OCI-LY7 (cell line): ENCODE data around the gene YTHDF1. TPM values are rescaled to one million over a fixed set of nuclear protein-coding genes. Genes with fewer than 3 reads are reported as not detected.

Experiments
- BruUV-seq: library from RNA; stranded (reverse); fragments of 400-500 nt; replicated peaks from 2 replicates; lab custom pipeline; 2021; lab: Mats Ljungman, UMichigan
- CTCF ChIA-PET: fragments of 300-600 bp; sonication (Branson Sonifier 250); formaldehyde crosslinking; loops from one replicate; lab custom pipeline; 2022; ENCODE audit warnings: antibody characterized with exemption; ENCODE audit not compliant: unreplicated experiment; lab: Charles Lee
- POLR2A ChIA-PET: fragments of 300-600 bp; sonication (Branson Sonifier 250); formaldehyde crosslinking; loops from one replicate; lab custom pipeline; 2022; ENCODE audit warnings: antibody characterized with exemption; lab: Charles Lee
- DNase-seq: peaks from one replicate; pipeline ENCODE4 v3.0.0-alpha.2; 2015; ENCODE audit warnings: low spot score
- H2AFZ ChIP-seq: fragments of 200-600 bp; sonication (generic), shearing (Covaris generic); 2 replicates; pipeline ENCODE4 v1.6.1; 2014; ENCODE audit warnings: mild to moderate bottlenecking, antibody characterized with exemption, low read length, moderate library complexity
- H3K27ac ChIP-seq: fragments of 200-600 bp; sonication (generic); 2 replicates; pipeline ENCODE4 v1.5.1; 2014; ENCODE audit warnings: mixed run types, low read depth, mild to moderate bottlenecking, moderate library complexity, low read length, inconsistent platforms; ENCODE audit not compliant: poor library complexity, severe bottlenecking
- H3K36me3 ChIP-seq: fragments of 200-600 bp; sonication (generic); 2 replicates; pipeline ENCODE4 v1.6.1; 2014; ENCODE audit warnings: mild to moderate bottlenecking, antibody characterized with exemption, low read length, moderate library complexity, mixed read lengths; ENCODE audit not compliant: insufficient read depth
- H3K4me1 ChIP-seq: fragments of 200-600 bp; sonication (generic); 2 replicates; pipeline ENCODE4 v1.5.1; 2014; ENCODE audit warnings: mild to moderate bottlenecking, low read length; ENCODE audit not compliant: insufficient read depth, poor library complexity, severe bottlenecking
- H3K4me2 ChIP-seq: fragments of 200-600 bp; sonication (generic); 2 replicates; pipeline ENCODE4 v1.6.1; 2014; ENCODE audit warnings: mild to moderate bottlenecking, low read length
- H3K4me3 ChIP-seq: fragments of 200-600 bp; sonication (generic); 2 replicates; pipeline ENCODE4 v1.5.1; 2014; ENCODE audit warnings: mild to moderate bottlenecking, low read depth, low read length; ENCODE audit not compliant: poor library complexity, severe bottlenecking
- H3K79me2 ChIP-seq: fragments of 200-600 bp; sonication (generic); 2 replicates; pipeline ENCODE4 v1.6.1; 2016; ENCODE audit warnings: low read depth, mild to moderate bottlenecking, low read length, moderate library complexity, mixed read lengths; ENCODE audit not compliant: insufficient read depth
- H3K9me2 ChIP-seq: fragments of 200-600 bp; sonication (generic); 2 replicates; pipeline ENCODE4 v1.6.1; 2016; ENCODE audit warnings: mild to moderate bottlenecking, low read length, mixed read lengths; ENCODE audit not compliant: insufficient read depth
- H3K9me3 ChIP-seq: fragments of 200-600 bp; sonication (generic); 2 replicates; pipeline ENCODE4 v1.6.1; 2014; ENCODE audit warnings: mild to moderate bottlenecking, mixed run types, low read length, mixed read lengths
- H4K20me1 ChIP-seq: fragments of 200-600 bp; sonication (generic); 2 replicates; pipeline ENCODE4 v1.6.1; 2014; ENCODE audit warnings: mild to moderate bottlenecking, antibody characterized with exemption, low read length, moderate library complexity, mixed read lengths; ENCODE audit not compliant: insufficient read depth
- CTCF ChIP-seq: fragments of 200-600 bp; sonication (generic); conservative IDR thresholded peaks from 2 replicates; pipeline ENCODE4 v1.5.1; 2014; ENCODE audit warnings: mild to moderate bottlenecking, antibody characterized with exemption, low read length, moderate library complexity, mixed read lengths
- EZH2phosphoT487 ChIP-seq: fragments of 200-600 bp; sonication (generic); IDR thresholded peaks from 2 replicates; pipeline ENCODE4 v1.6.1; 2018; ENCODE audit warnings: low read depth, borderline replicate concordance, mild to moderate bottlenecking, mixed run types, antibody characterized with exemption, low read length, moderate library complexity, mixed read lengths
- intact Hi-C: fragments of 100-400 bp; cut with micrococcal nuclease; formaldehyde crosslinking; loops from one replicate; pipeline ENCODE4 v1.10.0; 2022; ENCODE audit not compliant: unreplicated experiment
- total RNA-seq, 2 experiments: library from RNA; depleted of rRNA in 1 of 2; stranded (reverse); fragments of >200 nt in 1 of 2; shearing (Covaris generic) in 1 of 2; gene quantifications; 2 replicates each; pipeline ENCODE4 v1.2.3, GENCODE V29; 2014 to 2022

The YTHDF1 gene
- total RNA-seq, 2 experiments from 2014 or later: 31.3 to 42.7 TPM

GRCh38 chr20:63178446-63178820 lies 37.5 kb downstream of the YTHDF1 start:
- H3K4me2 ChIP-seq: no peak overlapping the region
- no peak overlapping the region for H2AFZ ChIP-seq
- POLR2A ChIA-PET: no interaction called here
- intact Hi-C loops: no loop called here
- CTCF ChIA-PET: no interaction called here
- H3K9me2 ChIP-seq: no peaks in the 10 kb centered on the region
- no peak for DNase-seq
- H3K27ac ChIP-seq: no peak overlapping the region
- TF ChIP-seq EZH2phosphoT487 (no peak), CTCF (no peak)
- H3K4me1 ChIP-seq: no peaks in the 10 kb centered on the region
- no peaks in the 10 kb centered on the region for H3K9me3 ChIP-seq
- H4K20me1 ChIP-seq: no peaks in the 10 kb centered on the region; the same call in 1 of the 2 replicates
- no TSS peak for BruUV-seq
- H3K36me3 ChIP-seq: no peaks in the 10 kb centered on the region
- no peaks in the 10 kb centered on the region for H3K79me2 ChIP-seq
- H3K4me3 ChIP-seq: no peak overlapping the region

- no peak overlapping the region for H2AFZ ChIP-seq
- no peak overlapping the region for H3K4me3 ChIP-seq
- intact Hi-C loops: no loop called here
- ChIA-PET CTCF (no interaction called here), POLR2A (no interaction called here)
- no peak overlapping the region for H3K27ac ChIP-seq
- H3K4me2 ChIP-seq: no peak overlapping the region
- H4K20me1 ChIP-seq: no peaks in the 10 kb centered on the region; the same call in 1 of the 2 replicates
- H3K9me3 ChIP-seq: no peaks in the 10 kb centered on the region
- no peak for TF ChIP-seq EZH2phosphoT487
- TF ChIP-seq CTCF: no peak
- BruUV-seq: no TSS peak
- H3K4me1 ChIP-seq: no peaks in the 10 kb centered on the region
- no peak for DNase-seq
- no peaks in the 10 kb centered on the region for H3K79me2 ChIP-seq
- H3K9me2 ChIP-seq: no peaks in the 10 kb centered on the region
- no peaks in the 10 kb centered on the region for H3K36me3 ChIP-seq
Observed at GRCh38 chr20:63177785-63178445, 38.0 kb downstream of the YTHDF1 start.

DNA sequence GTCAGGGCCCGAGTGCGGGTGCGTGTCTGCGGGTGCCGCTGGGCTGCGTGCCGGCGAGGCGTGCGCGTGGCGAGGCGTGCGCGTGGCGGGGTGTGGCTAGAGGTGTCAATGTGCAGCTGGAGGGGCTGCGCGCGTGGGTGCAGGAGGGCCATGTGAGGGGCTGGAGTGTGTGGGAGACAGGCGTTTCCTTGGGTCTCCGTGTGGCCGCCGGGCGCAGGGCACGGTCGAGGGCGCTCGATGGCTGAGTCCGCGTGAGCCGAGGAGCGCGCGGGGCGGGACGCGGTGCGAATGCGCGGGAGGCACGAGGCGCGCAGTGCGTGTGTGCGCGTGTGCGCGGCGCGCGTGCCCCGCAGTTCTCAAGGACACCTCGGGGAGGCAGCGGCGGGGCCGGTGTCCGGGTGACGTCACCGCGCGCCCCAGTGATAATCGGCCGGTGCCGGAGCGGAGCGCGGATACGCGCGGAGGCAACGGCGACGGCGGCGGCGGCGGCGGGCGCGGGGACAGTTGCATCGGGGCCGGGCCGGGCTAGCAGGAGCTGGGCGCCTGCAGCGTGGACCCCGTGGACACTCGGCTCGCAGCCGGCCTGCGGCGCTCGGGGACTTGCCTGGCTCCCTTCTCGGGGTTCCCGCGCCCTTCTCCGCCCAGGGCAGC lies 38.7 kb downstream of the YTHDF1 start:
- Histone ChIP-seq H4K20me1 (no peaks in the 10 kb centered on the region; the same call in 1 of the 2 replicates), H3K4me2 (no peak overlapping the region), H3K79me2 (no peaks in the 10 kb centered on the region), H3K9me2 (no peaks in the 10 kb centered on the region), H3K4me3 (no peak overlapping the region), H3K27ac (no peak overlapping the region), H3K36me3 (no peaks in the 10 kb centered on the region), H2AFZ (no peak overlapping the region), H3K4me1 (no peaks in the 10 kb centered on the region), H3K9me3 (no peaks in the 10 kb centered on the region)
- ChIA-PET CTCF (no interaction called here), POLR2A (no interaction called here)
- DNase-seq: no peak
- no TSS peak for BruUV-seq
- intact Hi-C loops: no loop called here
- TF ChIP-seq CTCF: no peak
- TF ChIP-seq EZH2phosphoT487: no peak
